WTC11 (cell line): ENCODE results near the gene VSTM2B. TPM values are rescaled to one million over a fixed set of nuclear protein-coding genes. Genes with fewer than 3 reads are reported as not detected.

Experiments
- ATAC-seq: fragments of 200-7000 bp; cut with Tn5 transposase; 2 replicates; pipeline ENCODE4 v1.10.0; 2021; ENCODE audit warnings: mild to moderate bottlenecking, moderate library complexity
- CTCF ChIA-PET: fragments of 300-600 bp; sonication (Branson Sonifier 250); formaldehyde crosslinking; loops from one replicate; lab custom pipeline; 2021; ENCODE audit warnings: antibody characterized with exemption; lab: Charles Lee
- POLR2A ChIA-PET: fragments of 350-600 bp; sonication (Branson Sonifier 250); formaldehyde crosslinking; loops from one replicate; lab custom pipeline; 2021; ENCODE audit warnings: antibody characterized with exemption; lab: Charles Lee
- DNase-seq: peaks from one replicate; pipeline ENCODE4 v3.0.0; 2021; ENCODE audit warnings: low spot score
- H3K27ac Mint-ChIP-seq: 2 replicates; pipeline ENCODE4 v1.8.0; 2021; ENCODE audit warnings: mixed read lengths
- H3K27me3 Mint-ChIP-seq: 2 replicates; pipeline ENCODE4 v1.8.0; 2021; ENCODE audit warnings: low read depth, mild to moderate bottlenecking, moderate library complexity, mixed read lengths
- H3K36me3 Mint-ChIP-seq: 2 replicates; pipeline ENCODE4 v1.8.0; 2021; ENCODE audit warnings: mixed read lengths
- H3K4me1 Mint-ChIP-seq: 2 replicates; pipeline ENCODE4 v1.8.0; 2022; ENCODE audit warnings: mixed read lengths
- H3K4me3 Mint-ChIP-seq: 2 replicates; pipeline ENCODE4 v1.8.0; 2021; ENCODE audit warnings: mild to moderate bottlenecking, moderate library complexity, mixed read lengths
- H3K9me3 Mint-ChIP-seq: 2 replicates; pipeline ENCODE4 v1.8.0; 2021; ENCODE audit warnings: mixed read lengths
- CBFB ChIP-seq: sonication (generic); formaldehyde crosslinking; IDR thresholded peaks from 2 replicates; pipeline ENCODE4 v1.8.1; 2022; ENCODE audit warnings: mild to moderate bottlenecking, low read depth, missing genetic modification reagents
- CTCF ChIP-seq: fragments of 200-600 bp; IDR thresholded peaks from 2 replicates; pipeline ENCODE4 v1.8.0; 2022; ENCODE audit warnings: antibody characterized with exemption
- ETV6 ChIP-seq: sonication (generic); formaldehyde crosslinking; IDR thresholded peaks from 2 replicates; pipeline ENCODE4 v1.8.1; 2022; ENCODE audit warnings: mild to moderate bottlenecking, missing genetic modification reagents
- FOXJ3 ChIP-seq: sonication (generic); formaldehyde crosslinking; IDR thresholded peaks from 2 replicates; pipeline ENCODE4 v1.9.0; 2021; ENCODE audit warnings: missing genetic modification reagents, mild to moderate bottlenecking, borderline replicate concordance
- FOXP4 ChIP-seq: sonication (generic); formaldehyde crosslinking; IDR thresholded peaks from 2 replicates; pipeline ENCODE4 v1.8.0; 2022; ENCODE audit warnings: mild to moderate bottlenecking, missing genetic modification reagents
- IRF2 ChIP-seq: sonication (generic); formaldehyde crosslinking; IDR thresholded peaks from 2 replicates; pipeline ENCODE4 v1.8.0; 2022; ENCODE audit warnings: low read depth, missing genetic modification reagents, borderline replicate concordance
- JAZF1 ChIP-seq: fragments of 250-450 bp; sonication (Bioruptor Pico); IDR thresholded peaks from 2 replicates; pipeline ENCODE4 v1.9.0; 2021; ENCODE audit warnings: moderate library complexity, mild to moderate bottlenecking, inconsistent platforms
- KAT7 ChIP-seq: sonication (generic); formaldehyde crosslinking; IDR thresholded peaks from 2 replicates; pipeline ENCODE4 v1.8.1; 2023; ENCODE audit warnings: missing genetic modification reagents, mild to moderate bottlenecking, borderline replicate concordance
- NR2C2 ChIP-seq: sonication (generic); formaldehyde crosslinking; IDR thresholded peaks from 2 replicates; pipeline ENCODE4 v1.8.0; 2022; ENCODE audit warnings: mild to moderate bottlenecking, missing genetic modification reagents
- NR3C1 ChIP-seq: sonication (generic); formaldehyde crosslinking; conservative IDR thresholded peaks from 2 replicates; pipeline ENCODE4 v1.8.1; 2023; ENCODE audit warnings: low read depth, mild to moderate bottlenecking, missing genetic modification reagents
- SP1 ChIP-seq: sonication (generic); formaldehyde crosslinking; conservative IDR thresholded peaks from 2 replicates; pipeline ENCODE4 v1.8.1; 2022; ENCODE audit warnings: missing genetic modification reagents
- ZNF263 ChIP-seq: sonication (generic); formaldehyde crosslinking; IDR thresholded peaks from 2 replicates; pipeline ENCODE4 v1.8.1; 2022; ENCODE audit warnings: low read depth, mild to moderate bottlenecking, moderate library complexity, missing genetic modification reagents
- ZNF396 ChIP-seq: fragments of 250-450 bp; sonication (Bioruptor Pico); IDR thresholded peaks from 2 replicates; pipeline ENCODE4 v1.8.0; 2021; ENCODE audit warnings: mild to moderate bottlenecking, moderate library complexity, borderline replicate concordance
- ZNF512 ChIP-seq: sonication (generic); formaldehyde crosslinking; IDR thresholded peaks from 2 replicates; pipeline ENCODE4 v1.8.1; 2022; ENCODE audit warnings: missing genetic modification reagents, borderline replicate concordance
- ZNF532 ChIP-seq: fragments of 250-450 bp; sonication (Bioruptor Pico); IDR thresholded peaks from 2 replicates; pipeline ENCODE4 v1.9.0; 2021; ENCODE audit warnings: mild to moderate bottlenecking, borderline replicate concordance
- total RNA-seq: library from RNA; stranded (reverse); gene quantifications from 3 replicates; pipeline ENCODE4 v1.2.3, GENCODE V29; 2021
- TF ChIP-seq, protein P1 (sequence below): sonication (generic); formaldehyde crosslinking; IDR thresholded peaks from 2 replicates; pipeline ENCODE4 v1.8.0; 2022; ENCODE audit warnings: mild to moderate bottlenecking, missing genetic modification reagents
- TF ChIP-seq, protein P2 (sequence below): sonication (generic); formaldehyde crosslinking; IDR thresholded peaks from 2 replicates; pipeline ENCODE4 v1.8.0; 2023; ENCODE audit warnings: mild to moderate bottlenecking, missing genetic modification reagents
- TF ChIP-seq, protein P3 (sequence below): sonication (generic); formaldehyde crosslinking; IDR thresholded peaks from 2 replicates; pipeline ENCODE4 v1.8.1; 2023; ENCODE audit warnings: mild to moderate bottlenecking, missing genetic modification reagents, moderate library complexity
- TF ChIP-seq, protein P4 (sequence below): sonication (generic); formaldehyde crosslinking; IDR thresholded peaks from 2 replicates; pipeline ENCODE4 v1.8.1; 2022; ENCODE audit warnings: low read depth, mild to moderate bottlenecking, moderate library complexity, missing genetic modification reagents, borderline replicate concordance

Gene VSTM2B
- total RNA-seq, 1 experiment from 2014 or later = 3.2 TPM

DNA sequence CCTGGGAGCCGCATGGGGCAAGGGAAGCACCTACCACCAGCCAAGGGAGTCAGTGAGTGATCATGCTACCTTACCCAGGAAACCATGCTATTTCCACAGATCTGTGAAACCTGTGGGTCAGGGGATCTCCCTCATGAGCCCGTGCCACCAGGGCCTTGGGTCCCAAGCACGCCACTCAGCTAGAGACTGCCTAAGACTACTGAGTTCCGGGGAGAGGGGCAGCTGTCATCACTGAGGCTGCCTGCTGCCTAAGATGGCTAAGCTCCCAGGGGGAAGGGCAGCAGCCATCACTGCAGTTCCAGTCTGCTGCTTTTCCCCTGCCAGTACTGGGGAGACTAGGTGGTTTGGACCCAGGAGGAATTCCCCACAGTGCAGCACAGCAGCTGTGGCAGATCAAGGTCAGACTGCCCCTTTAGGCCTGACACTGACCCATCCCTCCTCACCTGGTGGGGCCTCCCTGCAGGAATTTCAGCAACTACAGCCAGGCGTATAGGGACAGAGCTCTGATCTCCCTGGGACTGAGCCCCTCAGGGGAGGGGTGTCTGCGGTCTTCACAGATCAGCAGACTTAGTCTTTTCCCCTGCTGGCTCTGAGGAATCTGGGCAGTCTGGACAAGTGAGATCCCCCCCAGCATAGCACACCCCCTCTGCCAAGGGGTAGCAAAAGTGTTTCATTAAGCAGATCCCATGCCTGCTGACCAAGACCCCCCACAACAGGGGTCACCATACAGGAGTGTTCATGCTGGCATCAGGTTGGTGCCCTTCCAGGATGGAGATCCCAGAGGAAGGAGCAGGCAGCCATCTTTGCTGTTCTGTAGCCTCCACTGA is 26.9 kb downstream of the VSTM2B start (continued):
- TF ChIP-seq ZNF263 (CRISPR knock-in tag) (no peak), NR3C1 (no peak), FOXJ3 (no peak), JAZF1 (CRISPR knock-in tag) (no peak), ZNF512 (CRISPR knock-in tag) (no peak), IRF2 (no peak)
- TF ChIP-seq, protein P1, sequence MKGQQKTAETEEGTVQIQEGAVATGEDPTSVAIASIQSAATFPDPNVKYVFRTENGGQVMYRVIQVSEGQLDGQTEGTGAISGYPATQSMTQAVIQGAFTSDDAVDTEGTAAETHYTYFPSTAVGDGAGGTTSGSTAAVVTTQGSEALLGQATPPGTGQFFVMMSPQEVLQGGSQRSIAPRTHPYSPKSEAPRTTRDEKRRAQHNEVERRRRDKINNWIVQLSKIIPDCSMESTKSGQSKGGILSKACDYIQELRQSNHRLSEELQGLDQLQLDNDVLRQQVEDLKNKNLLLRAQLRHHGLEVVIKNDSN = no peak

DNA sequence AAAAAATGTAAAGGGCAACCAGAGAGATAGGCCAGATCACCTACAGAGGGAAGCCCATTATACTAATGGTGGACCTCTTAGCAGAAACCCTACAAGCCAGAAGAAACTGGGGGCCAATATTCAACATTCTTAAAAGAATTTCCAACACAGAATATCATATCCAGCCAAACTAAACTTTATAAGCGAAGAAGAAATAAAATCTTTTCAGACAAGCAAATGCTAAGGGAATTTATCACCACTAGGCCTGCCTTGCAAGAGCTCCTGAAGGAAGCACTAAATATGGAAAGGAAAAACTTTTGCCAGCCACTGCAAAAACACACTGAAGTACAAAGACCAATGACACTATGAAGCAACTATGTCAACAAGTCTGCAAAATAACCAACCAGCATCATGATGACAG is 28.4 kb downstream of the VSTM2B start:
- H3K4me1 Mint-ChIP-seq = no peaks in the 10 kb centered on the region
- no peak for TF ChIP-seq SP1 (CRISPR knock-in tag)
- TF ChIP-seq, protein P2, sequence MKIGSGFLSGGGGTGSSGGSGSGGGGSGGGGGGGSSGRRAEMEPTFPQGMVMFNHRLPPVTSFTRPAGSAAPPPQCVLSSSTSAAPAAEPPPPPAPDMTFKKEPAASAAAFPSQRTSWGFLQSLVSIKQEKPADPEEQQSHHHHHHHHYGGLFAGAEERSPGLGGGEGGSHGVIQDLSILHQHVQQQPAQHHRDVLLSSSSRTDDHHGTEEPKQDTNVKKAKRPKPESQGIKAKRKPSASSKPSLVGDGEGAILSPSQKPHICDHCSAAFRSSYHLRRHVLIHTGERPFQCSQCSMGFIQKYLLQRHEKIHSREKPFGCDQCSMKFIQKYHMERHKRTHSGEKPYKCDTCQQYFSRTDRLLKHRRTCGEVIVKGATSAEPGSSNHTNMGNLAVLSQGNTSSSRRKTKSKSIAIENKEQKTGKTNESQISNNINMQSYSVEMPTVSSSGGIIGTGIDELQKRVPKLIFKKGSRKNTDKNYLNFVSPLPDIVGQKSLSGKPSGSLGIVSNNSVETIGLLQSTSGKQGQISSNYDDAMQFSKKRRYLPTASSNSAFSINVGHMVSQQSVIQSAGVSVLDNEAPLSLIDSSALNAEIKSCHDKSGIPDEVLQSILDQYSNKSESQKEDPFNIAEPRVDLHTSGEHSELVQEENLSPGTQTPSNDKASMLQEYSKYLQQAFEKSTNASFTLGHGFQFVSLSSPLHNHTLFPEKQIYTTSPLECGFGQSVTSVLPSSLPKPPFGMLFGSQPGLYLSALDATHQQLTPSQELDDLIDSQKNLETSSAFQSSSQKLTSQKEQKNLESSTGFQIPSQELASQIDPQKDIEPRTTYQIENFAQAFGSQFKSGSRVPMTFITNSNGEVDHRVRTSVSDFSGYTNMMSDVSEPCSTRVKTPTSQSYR (CRISPR knock-in tag) = no peak
- no peak for TF ChIP-seq IRF2
- no peak for TF ChIP-seq CBFB (CRISPR knock-in tag)
- TF ChIP-seq CTCF = no peak
- TF ChIP-seq ZNF263 (CRISPR knock-in tag) = no peak
- no peak for TF ChIP-seq ETV6 (CRISPR knock-in tag)
- no peak for TF ChIP-seq ZNF396
- TF ChIP-seq, protein P3, sequence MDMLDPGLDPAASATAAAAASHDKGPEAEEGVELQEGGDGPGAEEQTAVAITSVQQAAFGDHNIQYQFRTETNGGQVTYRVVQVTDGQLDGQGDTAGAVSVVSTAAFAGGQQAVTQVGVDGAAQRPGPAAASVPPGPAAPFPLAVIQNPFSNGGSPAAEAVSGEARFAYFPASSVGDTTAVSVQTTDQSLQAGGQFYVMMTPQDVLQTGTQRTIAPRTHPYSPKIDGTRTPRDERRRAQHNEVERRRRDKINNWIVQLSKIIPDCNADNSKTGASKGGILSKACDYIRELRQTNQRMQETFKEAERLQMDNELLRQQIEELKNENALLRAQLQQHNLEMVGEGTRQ (CRISPR knock-in tag) = no peak
- no peak for TF ChIP-seq NR2C2 (CRISPR knock-in tag)
- TF ChIP-seq FOXP4 (CRISPR knock-in tag) = no peak
- no peak for TF ChIP-seq ZNF532 (CRISPR knock-in tag)
- TF ChIP-seq KAT7 (CRISPR knock-in tag) = no peak
- no peak for TF ChIP-seq FOXJ3
- TF ChIP-seq, protein P4, sequence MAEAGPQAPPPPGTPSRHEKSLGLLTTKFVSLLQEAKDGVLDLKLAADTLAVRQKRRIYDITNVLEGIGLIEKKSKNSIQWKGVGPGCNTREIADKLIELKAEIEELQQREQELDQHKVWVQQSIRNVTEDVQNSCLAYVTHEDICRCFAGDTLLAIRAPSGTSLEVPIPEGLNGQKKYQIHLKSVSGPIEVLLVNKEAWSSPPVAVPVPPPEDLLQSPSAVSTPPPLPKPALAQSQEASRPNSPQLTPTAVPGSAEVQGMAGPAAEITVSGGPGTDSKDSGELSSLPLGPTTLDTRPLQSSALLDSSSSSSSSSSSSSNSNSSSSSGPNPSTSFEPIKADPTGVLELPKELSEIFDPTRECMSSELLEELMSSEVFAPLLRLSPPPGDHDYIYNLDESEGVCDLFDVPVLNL (CRISPR knock-in tag) = no peak

More for the DNA sequence above, 28.4 kb downstream of the VSTM2B start:
- Mint-ChIP-seq H3K9me3 (peaks cover 62% of the 10 kb centered on the region), H3K27ac (no peak overlapping the region), H3K36me3 (peaks cover 31% of the 10 kb centered on the region), H3K4me3 (no peak overlapping the region), H3K27me3 (peaks cover 33% of the 10 kb centered on the region)
- ChIA-PET CTCF (interaction anchor here (0.6 kb wide), 1 partner anchor 161 kb away, joined by 3 read pairs; no protein-coding TSS in a partner anchor), POLR2A (no interaction called here)
- DNase-seq = no peak
- ATAC-seq = no peak
